GM19240 (cell line): ENCODE results near the gene MAVS.
"Not testable (repeated sequence)": the region's sequence is repeated elsewhere in the genome, so short reads cannot be mapped to it uniquely, and the experiment has no call there.

Source experiments
- DNase-seq: peaks from one replicate; pipeline ENCODE4 v3.0.0; 2011; ENCODE audit warnings: low spot score; ENCODE audit not compliant: insufficient read length

Gene MAVS

GRCh38 chr20:3885715-3886114 is 39.1 kb downstream of the MAVS start:
- no peak for DNase-seq

DNA sequence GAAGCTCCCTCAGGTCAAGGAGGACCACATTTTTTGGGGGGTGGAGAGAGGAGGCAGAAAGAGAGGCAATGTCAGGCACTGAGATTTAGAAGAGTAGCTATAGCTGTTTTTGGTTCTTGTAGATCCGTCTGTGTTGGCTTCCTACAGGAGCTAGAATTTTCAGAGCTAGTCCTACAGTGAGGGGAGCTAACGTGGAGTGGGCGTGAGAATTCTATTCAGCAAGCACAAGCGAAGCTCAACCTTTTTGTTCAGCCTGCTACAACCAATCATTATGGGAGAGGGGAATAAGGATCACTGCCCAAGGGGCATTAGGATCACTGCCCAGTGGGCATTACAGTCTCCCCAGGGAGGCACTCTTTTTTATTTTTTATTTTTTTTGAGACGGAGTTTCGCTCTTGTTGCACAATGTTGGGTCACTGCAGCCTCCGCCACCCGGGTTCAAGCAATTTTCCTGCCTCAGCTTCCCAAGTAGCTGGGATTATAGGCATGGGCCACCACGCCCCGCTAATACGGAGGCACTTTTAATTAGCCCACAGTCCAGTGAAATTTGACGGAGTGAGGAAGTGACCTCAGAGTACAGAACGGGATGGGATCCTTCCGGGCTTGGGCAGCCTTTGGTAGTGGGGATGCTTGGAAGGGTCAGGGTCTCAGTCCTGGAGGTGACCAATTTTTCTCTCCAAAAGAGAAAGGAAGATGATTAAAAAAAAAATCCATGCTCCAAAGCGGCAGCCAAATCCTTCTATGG is 41.4 kb downstream of the MAVS start:
- no peak for DNase-seq

- DNase-seq = peak; percentile 96
These were observed 42.2 kb downstream of the MAVS start, which contains the start of gene PANK2 for GRCh38 chr20:3888622-3889488. TSS of gene PANK2 (plus strand) at chr20:3889387.

GRCh38 chr20:3889489-3890397 is 43.1 kb downstream of the MAVS start:
- DNase-seq = no peak

DNA sequence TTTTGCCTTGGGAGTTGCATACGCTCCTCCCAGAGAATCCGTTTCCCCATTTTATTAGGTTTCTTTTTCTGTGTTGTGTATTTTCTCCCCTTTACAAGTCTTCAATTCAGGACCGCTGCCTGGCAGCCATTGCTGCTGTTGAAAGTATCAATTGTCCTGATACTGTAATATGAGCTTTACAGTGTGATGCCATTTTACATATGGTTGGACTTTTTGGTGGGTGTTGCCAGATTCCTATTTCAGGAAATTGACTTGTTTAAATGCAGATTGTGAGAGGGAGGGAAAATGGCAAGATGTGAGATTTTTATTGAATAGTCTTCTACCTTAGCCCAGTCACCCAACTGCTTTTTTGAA is 43.7 kb downstream of the MAVS start:
- no peak for DNase-seq

GRCh38 chr20:3890999-3891929 is 44.6 kb downstream of the MAVS start:
- no peak for DNase-seq

DNA sequence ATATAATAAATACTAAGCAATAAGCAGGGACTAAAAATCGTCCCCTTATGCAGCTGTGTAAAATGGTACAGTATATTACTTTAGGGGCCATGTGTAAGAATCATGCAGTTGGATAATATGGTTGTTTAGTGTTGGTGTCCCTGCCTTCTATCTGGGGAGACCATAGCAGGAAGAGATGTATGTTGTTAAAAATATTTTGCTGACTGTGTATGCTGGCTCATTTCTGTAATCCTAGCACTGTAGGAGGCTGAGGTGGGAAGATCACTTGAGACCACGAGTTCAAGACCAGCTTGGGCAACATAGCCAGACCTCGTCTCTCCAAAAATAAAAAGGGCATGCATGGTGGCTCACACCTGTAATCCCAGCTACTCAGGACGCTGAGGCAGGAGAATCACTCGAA is 48.2 kb downstream of the MAVS start:
- DNase-seq = no peak

- no peak for DNase-seq
These were observed 49.7 kb downstream of the MAVS start for GRCh38 chr20:3896302-3896701.

DNA sequence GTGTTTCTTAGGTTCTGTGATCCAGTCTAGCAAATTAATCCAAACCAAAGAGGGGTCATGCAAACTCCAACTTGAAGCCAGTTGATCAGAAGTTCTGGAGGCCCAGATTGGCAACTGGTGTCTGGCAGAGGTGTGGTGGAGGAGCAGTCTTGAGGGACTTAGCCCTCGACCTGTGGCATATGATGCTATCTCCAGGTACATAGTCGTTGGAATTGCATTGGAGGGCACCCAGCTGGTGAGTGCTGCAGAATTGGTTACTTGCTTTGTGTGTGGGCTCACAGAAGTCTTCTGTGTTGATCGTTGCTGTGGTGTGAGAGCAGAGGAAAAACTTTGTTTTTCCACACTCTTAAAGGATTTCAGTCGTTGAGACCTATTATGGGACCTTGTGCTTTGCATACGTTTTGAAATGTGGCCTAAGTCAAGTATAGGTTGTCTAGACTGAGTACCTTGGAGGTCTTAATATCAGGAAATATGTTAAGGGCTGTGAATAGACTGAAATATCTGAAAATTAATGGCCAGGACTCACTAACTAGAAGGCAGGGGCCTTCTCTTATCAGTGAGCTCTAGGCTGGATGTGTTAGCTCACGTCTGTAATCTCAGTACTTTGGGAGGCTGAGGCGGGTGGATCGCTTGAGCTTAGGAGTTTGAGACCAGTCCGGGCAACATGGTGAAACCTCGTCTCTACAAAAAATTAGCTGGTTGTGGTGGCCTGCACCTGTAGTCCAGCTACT is 50.4 kb downstream of the MAVS start:
- DNase-seq = no peak

DNA sequence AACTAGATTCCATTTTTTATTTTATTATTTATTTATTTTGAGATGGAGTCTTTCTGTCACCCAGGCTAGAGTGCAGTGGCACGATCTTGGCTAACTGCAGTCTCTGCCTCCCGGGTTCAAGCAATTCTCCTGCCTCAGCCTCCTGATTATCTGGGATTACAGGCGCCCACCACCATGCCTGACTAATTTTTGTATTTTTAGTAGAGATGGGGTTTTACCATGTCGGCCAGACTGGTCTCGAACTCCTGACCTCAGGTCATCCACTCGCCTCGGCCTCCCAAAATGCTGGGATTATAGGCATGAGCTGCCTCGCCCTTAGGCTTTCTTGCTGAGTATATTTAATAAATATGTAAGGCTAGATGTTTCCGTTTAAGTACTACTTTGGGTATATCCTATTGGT is 51.5 kb downstream of the MAVS start:
- not testable (repeated sequence) for DNase-seq

DNA sequence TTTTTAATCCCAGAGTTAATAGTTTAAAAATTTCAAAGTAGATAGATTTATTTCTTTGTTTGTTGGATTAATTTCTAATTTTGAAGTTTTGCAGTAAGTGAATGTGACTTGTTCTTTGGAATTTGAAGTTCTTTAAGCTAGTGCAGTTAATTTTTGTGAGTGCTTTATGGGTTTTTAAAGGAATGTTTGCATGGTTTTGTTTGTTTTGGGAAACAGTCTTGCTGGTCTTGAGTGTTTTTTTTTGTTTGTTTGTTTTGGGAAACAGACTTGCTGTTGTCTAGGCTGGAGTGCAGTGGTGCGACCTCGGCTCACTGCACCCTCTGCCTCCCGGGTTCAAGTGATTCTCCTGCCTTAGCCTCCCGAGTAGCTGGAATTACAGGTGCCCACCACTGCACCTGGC is 52.0 kb downstream of the MAVS start:
- no peak for DNase-seq

DNA sequence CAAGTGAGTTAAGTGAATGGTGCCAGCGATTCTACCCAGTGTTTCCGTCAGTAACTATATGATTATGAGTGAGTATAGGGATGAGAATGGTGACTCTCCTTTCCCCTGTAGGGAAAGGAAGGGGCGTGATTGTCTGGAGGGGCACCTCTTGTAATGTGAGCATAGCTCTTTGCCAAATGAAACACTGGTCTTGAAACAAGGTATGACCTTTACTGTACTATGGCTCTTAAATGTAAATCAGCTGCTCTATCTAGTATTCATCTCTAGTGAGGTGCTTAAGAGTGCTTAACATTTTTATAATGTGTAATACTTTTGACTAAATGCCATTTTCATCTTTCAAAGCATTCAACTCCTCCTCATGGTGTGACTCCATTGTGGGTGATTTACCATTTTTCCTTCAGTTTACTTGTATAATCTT is 53.6 kb downstream of the MAVS start:
- no peak for DNase-seq

- no peak for DNase-seq
These were observed 54.5 kb downstream of the MAVS start for GRCh38 chr20:3901028-3901705.

GRCh38 chr20:3901706-3902440 is 55.2 kb downstream of the MAVS start:
- no peak for DNase-seq

DNA sequence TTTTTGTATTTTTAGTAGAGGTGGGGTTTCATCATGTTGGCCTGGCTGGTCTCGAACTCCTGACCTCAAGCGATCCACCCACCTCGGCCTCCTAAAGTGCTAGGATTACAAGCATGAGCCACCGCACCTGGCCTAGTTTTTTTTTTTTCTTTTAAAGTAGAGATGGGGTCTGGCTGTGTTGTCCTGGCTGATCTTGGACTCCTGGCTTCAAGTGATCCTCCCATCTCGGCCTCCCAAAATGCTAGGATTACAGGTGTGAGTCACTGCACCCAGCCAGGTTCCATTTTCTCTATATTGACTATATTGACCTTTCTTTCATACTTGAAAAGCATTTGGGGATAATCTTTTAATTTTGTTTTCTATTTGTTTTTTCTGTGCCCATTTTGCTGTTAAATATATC is 55.8 kb downstream of the MAVS start:
- DNase-seq = no peak

DNA sequence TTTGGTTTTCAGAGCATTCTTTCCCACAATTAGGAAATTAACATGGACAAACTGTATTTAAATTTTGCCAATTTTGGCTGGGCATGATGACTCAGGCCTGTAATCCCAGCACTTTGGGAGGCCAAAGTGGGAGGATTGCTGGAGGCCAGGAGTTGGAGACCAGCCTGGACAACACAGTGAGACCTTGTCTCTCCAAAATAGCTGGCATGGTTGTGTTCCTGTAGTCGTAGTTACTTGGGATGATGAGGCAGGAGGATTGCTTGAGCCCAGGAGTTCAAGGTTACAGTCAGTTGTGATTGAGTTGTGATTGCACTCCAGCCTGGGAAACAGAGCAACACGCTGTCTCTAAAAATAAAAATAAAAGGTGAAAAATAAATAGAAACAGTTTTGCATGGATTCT is 57.6 kb downstream of the MAVS start:
- DNase-seq = no peak

DNA sequence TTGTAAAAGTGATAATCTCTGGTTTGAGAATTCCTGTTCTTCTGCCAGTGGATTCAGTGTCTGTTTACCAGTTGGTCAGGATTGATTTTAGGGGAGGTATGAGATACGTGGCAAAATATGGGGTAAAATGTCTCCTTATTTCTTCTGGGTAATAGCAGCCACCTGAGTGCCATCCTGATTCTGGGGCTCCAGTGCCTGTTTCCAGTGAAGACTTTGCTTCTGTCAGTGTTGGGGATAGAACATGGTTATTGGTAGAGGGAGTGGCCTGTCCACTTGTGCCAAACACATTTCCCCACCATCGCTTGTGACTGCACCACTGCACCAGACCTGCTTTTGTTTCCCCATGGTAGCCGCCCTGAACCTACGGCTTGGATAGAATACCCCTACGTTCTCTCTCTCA is 58.2 kb downstream of the MAVS start:
- DNase-seq = no peak
